ENCODE data around the gene DBT.

The DBT gene

GRCh38 chr1:100188617-100189016, 61.0 kb downstream of the DBT start:
- no peak for DNase-seq (ENCODE audit: low spot score)

GRCh38 chr1:100187912-100188311, 61.7 kb downstream of the DBT start:
- no peak for DNase-seq (ENCODE audit: low spot score)

DNA sequence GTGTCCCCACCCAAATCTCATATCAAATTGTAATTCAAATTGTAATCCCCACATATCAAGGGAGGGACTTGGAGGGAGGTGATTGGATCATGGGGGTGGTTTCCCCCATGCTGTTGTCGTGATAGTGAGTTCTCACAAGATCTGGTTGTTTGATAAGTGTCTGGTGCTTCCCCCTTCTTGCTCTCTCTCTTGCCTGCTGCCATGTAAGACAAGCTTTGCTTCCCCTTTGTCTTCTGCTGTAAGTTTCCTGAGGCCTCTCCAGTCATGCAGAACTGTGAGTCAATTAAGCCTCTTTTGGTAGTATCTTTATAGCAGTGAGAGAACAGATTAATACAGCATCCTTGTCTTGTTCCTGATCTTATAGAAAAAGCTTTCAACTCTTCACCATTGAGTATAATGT, 65.1 kb downstream of the DBT start:
- no peak for DNase-seq (ENCODE audit: low spot score)

DNA sequence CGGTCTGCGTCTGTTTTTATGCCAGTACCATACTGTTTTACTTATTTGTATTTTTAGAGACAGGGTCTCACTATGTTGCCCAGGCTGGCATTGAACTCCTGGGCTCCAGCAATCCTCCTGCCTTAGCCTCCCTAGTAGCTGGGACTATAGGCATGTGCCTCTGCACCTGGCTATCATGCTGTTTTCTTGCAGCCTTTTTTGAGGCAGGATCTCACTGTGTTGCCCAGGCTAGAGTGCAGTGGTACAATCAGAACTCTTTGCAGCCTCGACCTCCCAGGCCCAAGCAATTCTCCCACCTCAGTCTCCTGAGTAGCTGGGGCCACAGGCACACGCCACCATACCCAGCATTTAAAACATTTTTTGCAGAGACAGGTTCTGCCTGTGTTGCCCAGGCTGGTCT, 66.3 kb downstream of the DBT start:
- no peak for DNase-seq (ENCODE audit: low spot score)

DNA sequence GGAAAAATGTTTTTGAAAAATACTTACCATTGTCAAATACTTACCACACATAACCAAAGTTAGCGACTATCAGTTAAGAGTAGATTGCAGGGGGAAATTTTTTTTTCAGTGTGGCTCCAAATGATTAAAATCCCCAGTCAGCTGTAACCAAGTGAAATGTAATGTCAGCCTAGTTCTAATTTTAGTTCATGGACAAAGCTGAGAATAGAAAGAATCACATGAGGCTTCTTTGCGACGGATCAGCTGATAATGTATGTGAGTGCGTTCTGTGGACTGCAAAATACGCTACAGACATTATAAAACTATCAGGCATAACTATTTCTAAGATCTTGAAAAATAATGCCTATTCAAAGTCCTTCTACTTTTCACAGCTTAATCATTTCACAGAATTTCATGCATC, 71.5 kb downstream of the DBT start, which contains the start of gene LRRC39:
Gene LRRC39, minus strand, starts transcription at position 166 of the 400 bp plus-strand sequence. CDS start 9,740 bp downstream, outside the sequence.
- no peak for DNase-seq (ENCODE audit: low spot score)

- DNase-seq (ENCODE audit: low spot score) = no peak
Observed at GRCh38 chr1:100177295-100178041, 72.2 kb downstream of the DBT start.

DNA sequence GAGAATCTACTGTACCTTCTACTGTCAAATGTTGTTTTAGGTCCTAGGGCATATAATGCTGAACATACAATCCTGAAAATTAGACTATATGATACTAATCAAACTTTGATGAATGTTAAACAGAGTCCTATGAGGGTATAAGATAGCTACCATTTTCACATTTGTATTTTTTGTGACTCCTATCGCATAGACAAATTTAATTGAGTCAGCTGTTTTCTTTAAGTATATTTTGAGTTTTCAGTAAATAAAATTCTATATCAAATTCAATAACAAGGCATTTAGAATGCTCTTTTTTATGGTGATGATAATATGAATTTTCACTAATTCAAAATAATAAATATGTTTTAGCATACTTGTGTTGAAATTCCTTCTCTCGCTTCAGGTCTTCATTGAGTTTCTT, 81.6 kb downstream of the DBT start:
- no peak for DNase-seq (ENCODE audit: low spot score)

DNA sequence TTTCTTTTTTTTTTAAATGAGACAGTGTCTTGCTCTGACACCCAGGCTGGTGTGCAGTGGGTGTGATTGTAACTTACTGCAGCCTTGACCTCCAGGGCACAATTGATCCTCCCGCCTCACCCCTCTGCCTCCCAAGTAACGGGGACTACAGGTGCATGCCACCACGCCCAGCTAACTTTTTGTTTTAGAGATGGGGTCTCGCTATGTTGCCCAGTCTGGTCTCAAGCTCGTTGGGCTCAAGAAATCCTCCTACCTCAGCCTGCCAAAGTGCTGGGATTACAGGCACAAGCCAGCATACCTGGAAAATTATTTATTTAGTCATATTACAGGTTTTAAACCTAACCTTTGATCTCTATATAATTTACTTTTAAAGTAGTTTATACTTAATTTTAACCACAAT, 84.9 kb downstream of the DBT start:
- no peak for DNase-seq (ENCODE audit: low spot score)

DNA sequence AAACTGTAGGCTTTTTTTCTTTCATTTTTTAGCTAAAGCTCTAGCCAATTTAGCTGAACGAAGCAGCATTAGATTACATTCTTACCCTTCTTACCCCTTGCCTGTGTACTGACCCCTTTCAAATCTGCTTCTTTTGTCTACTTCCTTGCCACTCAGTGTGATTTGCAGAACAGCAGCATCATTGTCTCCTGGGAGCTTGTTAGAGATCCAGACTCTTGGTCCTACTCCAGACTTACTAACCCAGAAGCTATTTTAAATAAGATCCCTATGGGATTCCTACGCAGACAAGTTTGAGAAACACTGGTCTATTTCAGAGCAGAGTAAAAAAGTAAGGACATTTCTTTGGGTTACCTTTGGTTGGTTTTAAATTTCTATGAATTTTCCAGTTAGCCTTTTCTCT, 85.4 kb downstream of the DBT start:
- DNase-seq (ENCODE audit: low spot score) = no peak

DNA sequence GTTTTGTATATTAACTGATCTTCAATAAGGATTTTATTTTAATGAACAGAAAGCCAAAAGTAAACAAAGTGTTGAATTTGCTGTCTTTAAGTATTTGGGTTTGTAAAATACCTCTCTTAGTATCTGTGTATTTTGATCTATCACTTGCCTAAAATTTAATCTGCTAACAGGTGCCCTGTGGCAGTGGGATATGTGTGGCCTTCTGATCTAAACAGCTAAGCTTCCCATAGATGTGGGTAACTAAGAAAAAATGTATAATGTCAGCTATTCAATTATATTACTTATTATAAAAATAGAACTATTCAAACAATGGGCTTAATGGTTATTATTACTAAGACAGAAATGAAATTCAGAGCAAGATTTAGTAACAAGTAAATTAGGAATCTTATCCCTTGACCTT, 86.8 kb downstream of the DBT start:
- no peak for DNase-seq (ENCODE audit: low spot score)

GRCh38 chr1:100152271-100152670, 97.4 kb downstream of the DBT start:
- no peak for DNase-seq (ENCODE audit: low spot score)

- no peak for DNase-seq (ENCODE audit: low spot score)
Observed at GRCh38 chr1:100151679-100152078, 98.0 kb downstream of the DBT start.

DNA sequence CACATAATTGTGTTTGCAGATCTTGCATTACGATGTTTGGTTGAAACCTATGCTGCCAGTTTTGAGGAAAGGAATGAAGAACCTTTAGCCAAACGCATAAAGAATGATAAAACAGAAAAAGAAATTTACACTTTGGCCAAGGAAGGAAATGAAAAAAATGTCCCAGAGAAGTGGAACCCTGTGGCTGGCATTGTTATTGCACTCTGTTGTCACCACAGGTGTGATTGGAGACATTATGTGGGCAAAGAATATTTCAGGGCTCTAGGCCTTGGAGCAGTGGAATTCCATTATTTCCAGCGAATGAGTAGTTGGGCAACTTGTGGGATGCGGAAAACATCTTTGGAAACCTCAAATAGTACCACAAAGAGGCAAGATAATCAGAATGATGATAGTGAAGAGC, 101.8 kb downstream of the DBT start:
- DNase-seq (ENCODE audit: low spot score) = no peak

- DNase-seq (ENCODE audit: low spot score) = no peak
Observed at GRCh38 chr1:100146958-100147357, 102.7 kb downstream of the DBT start.

GRCh38 chr1:100145116-100145515, 104.5 kb downstream of the DBT start:
- DNase-seq (ENCODE audit: low spot score) = no peak

GRCh38 chr1:100142343-100142742, 107.3 kb downstream of the DBT start:
- no peak for DNase-seq (ENCODE audit: low spot score)

DNA sequence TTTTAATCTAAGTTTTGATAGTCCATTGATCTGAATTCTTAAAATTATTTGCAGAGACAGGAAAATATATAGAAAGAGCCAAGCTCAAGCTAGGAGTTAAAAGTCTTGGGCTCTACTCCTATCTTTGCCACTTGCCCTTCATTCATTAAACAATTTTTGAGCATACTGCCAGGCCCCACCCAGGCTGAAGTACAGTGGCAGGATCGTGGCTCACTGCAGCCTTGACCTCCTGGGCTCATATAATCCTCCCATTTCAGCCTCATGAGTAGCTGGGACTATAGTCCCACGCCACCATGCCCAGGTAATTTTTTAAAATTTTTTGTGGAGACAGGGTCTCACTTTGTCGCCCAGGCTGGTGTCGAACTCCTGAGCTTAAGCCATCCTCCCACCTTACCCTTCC, 108.4 kb downstream of the DBT start:
- DNase-seq (ENCODE audit: low spot score) = no peak

- no peak for DNase-seq (ENCODE audit: low spot score)
Observed at GRCh38 chr1:100137602-100138001, 112.0 kb downstream of the DBT start.

Measured in hematopoietic multipotent progenitor cell treated with erythropoietin and hydrocortisone succinate and interleukin-3 and kit ligand, for 17 days (in vitro differentiated cells).